Activated naive CD4-positive, alpha-beta T cell treated with anti-CD3 and anti-CD28 coated beads, Interleukin-2, amount 50 U/mL, for 72 hours (primary cell): Measurements from ENCODE around the gene TNS3. TPM values are rescaled to one million over a fixed set of nuclear protein-coding genes. Genes with fewer than 3 reads are reported as not detected.

ENCODE experiments used
- ATAC-seq, 2 donors: fragments of 150-1000 bp; cut with Tn5 transposase; 2 replicates each; pipeline ENCODE4 v1.10.0; 2021; ENCODE audit warnings: mild to moderate bottlenecking in 2 of 2, moderate library complexity in 2 of 2
- DNase-seq, 2 donors: peaks; one replicate each; pipeline ENCODE4 v3.0.0; 2021 to 2022; ENCODE audit warnings: low spot score in 2 of 2
- H3K27ac Mint-ChIP-seq, 2 donors: one replicate each; pipeline ENCODE4 v1.8.0; 2022; ENCODE audit warnings: mild to moderate bottlenecking in 2 of 2, mixed read lengths in 2 of 2
- H3K36me3 Mint-ChIP-seq, 2 donors: one replicate each; pipeline ENCODE4 v1.8.0; 2022; ENCODE audit warnings: mixed read lengths in 2 of 2
- H3K9me3 Mint-ChIP-seq, 2 donors: one replicate each; pipeline ENCODE4 v1.8.0; 2022; ENCODE audit warnings: mixed read lengths in 2 of 2
- total RNA-seq, 2 donors: library from RNA; stranded (reverse); gene quantifications; one replicate each; pipeline ENCODE4 v1.2.3, GENCODE V29; 2022

TNS3 gene
- total RNA-seq, 2 donors from 2014 or later, result 0.23 to 1.7 TPM

DNA sequence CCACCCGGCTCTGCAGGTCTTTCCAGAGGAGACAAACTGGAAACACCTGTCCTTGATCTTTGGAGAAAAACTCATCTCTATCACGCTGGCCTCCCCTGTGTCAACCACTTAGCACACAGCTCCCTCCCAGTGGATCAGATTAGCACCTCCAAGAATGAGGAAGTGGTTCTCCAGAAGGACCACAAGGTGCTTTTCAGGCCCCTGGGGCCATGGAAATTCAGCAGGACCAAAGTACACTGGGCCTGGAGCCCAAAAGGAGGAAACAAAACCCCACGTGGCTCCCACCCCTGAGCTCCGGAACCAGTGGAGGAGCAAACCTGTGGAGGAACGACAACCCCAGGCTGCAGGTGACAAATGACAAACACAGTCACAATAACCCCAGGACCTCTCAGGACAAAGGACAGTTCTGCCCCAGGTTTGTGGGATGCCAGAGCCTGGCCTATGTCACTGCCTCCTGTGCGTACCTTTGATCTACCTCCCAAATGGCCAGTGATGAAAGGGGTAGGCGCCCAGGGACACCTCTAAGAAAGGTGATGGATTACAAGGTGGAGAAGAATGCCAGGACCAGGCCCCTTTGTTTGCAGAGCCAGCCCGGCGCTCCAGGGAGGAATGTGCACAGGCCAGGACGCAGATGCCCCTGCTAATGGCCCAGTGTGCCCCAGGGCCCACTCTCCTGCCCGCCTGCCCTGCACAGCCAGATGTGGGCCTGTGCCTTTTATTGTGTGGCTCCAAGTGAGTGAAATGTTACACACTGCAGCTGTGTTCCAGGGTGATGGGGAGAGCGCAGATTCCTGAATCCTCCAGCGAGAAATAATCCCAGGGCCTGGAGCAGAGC, 5.7 kb downstream of the TNS3 start:
- no peak for ATAC-seq
- H3K9me3 Mint-ChIP-seq, result peaks cover 0 to 7% of the 10 kb centered on the region in 2 donors

DNA sequence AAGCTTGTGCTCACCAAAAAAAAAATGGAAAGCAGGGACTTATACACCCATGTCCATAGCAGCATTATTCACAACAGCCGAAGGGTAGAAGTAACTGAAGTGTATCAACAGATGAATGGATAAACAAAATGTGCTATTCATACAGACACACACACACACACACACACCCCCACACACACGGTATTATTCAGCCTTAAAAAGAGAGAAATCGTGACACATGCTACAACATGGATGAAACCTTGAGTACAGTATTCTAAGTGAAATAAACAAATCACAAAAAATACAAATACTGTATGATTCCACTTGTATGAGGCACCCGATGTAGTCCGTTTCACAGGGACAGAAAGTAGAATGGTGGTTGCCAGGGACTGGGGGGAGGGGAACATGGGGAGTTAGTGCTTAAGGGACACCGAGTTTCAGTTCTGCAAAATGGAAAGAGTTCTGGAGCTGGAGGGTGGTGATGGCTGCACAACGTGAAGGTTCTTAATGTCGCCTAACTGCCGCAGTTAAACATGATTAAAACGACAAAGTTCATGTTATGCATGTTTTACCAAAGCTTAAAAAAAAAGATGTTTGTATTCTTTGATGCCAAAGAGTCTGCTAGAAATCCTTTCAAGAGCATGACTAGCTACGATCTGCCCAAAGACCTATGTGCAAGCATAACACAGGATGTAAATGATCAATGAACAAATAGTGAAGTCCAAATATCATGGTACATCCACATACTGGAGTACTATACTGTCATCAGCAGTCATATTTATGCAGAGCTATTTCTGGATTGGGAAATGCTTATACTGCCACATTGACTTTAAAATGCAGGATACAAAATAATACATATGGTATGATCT, 7.2 kb downstream of the TNS3 start:
- DNase-seq (no peak), ATAC-seq (no peak)
- Mint-ChIP-seq H3K36me3 (no peaks in the 10 kb centered on the region), H3K27ac (no peak overlapping the region), H3K9me3 (peaks cover 0 to 7% of the 10 kb centered on the region in 2 donors)

More for the DNA sequence above, 5.7 kb downstream of the TNS3 start:
- DNase-seq, result no peak
- H3K27ac Mint-ChIP-seq, result no peak overlapping the region
- peaks cover 5 to 6% of the 10 kb centered on the region in 2 donors for H3K36me3 Mint-ChIP-seq

DNA sequence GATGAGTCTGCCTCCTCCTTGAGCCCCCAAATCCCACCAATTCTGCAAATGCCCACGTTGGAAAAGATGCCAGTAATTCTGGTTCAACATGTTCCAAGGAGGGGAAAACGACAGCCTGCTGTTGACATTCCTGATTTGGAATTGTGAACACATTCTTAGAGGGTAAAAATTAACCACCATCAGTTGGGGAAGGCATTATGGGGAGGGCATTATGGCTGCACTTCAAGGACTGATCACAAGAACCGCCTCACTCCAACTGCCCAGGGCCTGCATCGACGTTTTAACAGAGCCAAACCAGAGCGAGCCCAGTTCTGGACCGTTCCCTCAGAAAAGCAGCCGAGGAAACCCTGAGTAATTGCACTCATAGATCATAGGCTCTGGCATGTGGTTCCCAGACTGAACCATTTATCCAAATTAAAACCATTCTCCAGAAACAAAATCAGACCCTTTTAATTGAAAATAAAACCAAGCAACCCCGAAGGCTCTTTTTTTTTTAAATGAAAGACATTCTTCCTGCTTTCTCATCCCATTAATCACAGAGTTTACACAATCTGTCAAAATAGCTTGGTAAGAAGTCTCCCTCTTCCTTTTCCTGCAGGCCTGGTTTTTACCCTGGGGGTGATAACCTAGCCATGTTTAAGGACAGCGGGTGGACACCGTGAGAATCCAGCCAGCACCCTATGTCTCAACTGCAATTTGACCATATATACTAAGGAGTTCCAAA, 8.0 kb downstream of the TNS3 start:
- H3K36me3 Mint-ChIP-seq, result no peaks in the 10 kb centered on the region

GRCh38 chr7:47572939-47573757, 8.8 kb downstream of the TNS3 start:
- DNase-seq (no peak), ATAC-seq (no peak)
- H3K9me3 Mint-ChIP-seq, result peaks cover 0 to 7% of the 10 kb centered on the region in 2 donors
- no peaks in the 10 kb centered on the region for H3K36me3 Mint-ChIP-seq
- H3K27ac Mint-ChIP-seq, result no peak overlapping the region

More for the DNA sequence above, 8.0 kb downstream of the TNS3 start:
- DNase-seq, result no peak
- Mint-ChIP-seq H3K27ac (no peak overlapping the region), H3K9me3 (peaks cover 0 to 7% of the 10 kb centered on the region in 2 donors)
- no peak for ATAC-seq

DNA sequence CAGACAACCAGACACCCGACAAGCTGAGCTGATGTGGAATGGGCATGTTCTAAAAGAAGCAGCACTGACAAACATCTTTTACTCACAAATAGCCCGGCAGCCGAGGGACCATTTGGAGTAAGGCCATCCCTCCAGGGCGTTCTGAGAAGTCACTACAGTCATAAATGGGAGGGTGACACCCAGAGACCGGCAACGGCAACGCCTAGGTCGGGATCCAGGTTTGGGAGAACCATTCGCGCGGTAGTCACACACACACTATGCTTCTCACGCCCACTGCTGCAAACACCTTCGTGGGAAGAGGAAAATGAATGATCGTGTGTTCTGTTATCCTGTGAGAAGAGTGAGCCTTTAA, 9.8 kb downstream of the TNS3 start:
- DNase-seq (no peak), ATAC-seq (no peak)
- peaks cover 0 to 7% of the 10 kb centered on the region in 2 donors for H3K9me3 Mint-ChIP-seq
- no peaks in the 10 kb centered on the region for H3K36me3 Mint-ChIP-seq
- H3K27ac Mint-ChIP-seq, result no peak overlapping the region

GRCh38 chr7:47571331-47572093, 10.4 kb downstream of the TNS3 start:
- ATAC-seq (no peak), DNase-seq (no peak)
- Mint-ChIP-seq H3K27ac (no peak overlapping the region), H3K36me3 (no peaks in the 10 kb centered on the region), H3K9me3 (peaks cover 0 to 7% of the 10 kb centered on the region in 2 donors)

DNA sequence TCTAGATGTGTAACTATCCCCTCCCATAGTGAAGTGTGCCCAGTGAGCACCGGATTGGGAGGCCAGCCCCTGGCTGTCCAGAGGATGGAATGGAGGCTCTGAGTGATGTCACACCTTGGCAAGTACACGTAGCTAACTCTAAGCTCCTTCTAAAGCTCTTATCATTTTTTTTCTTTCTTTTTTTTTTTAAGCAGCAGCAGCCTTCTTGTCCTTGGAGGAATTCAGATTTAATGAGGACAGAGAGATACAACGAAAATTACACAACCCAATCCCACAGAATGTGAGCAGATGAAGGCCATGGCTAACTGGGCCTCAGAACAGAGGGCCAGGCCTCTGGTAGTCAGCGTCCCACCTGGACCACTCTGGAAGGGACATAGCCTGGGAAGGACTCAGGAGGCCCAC, 11.3 kb downstream of the TNS3 start:
- no peak overlapping the region for H3K27ac Mint-ChIP-seq
- no peaks in the 10 kb centered on the region for H3K36me3 Mint-ChIP-seq
- ATAC-seq (no peak), DNase-seq (no peak)
- peaks cover 0 to 7% of the 10 kb centered on the region in 2 donors for H3K9me3 Mint-ChIP-seq

DNA sequence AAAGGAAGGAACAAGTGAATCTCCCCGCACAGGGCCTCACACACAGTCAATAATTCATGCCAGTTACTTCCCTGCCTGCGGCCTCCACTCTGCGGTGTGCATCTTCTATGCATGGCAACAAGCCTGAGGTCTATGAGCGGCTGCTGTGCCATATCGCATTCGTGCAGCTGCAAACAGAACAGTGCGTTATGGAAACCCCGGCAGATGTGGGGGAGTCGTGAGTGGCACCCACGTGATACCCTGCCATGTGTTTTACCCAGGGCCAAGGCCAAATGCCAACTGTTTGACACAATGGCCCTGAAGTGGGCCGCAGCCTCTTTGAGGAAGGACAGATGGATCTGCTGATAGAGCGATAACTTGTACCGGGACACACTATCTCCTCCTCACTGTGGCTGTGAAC, 13.4 kb downstream of the TNS3 start:
- no peaks in the 10 kb centered on the region for H3K9me3 Mint-ChIP-seq
- ATAC-seq (no peak), DNase-seq (no peak)
- H3K36me3 Mint-ChIP-seq, result no peaks in the 10 kb centered on the region
- H3K27ac Mint-ChIP-seq, result no peak overlapping the region

DNA sequence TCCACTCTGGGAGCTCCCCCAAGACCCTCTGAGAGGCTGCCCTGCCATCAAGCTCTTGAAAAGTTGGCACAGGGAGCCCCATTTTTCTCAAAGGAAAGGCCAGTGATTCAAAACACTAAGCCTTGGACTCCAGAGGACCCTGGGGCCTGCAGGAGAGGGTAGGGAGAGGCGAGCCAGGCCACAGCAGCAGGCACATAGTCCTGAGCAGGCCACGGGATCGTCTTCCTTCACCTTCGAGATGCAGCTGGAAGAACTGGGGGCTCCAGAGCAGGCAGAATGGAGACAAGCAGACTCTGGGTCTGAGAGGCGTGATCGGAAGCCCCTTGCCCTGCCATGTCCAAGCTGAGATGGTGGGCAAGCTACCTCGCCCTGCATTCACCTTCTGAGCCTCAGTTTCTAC, 13.9 kb downstream of the TNS3 start:
- no peaks in the 10 kb centered on the region for H3K36me3 Mint-ChIP-seq
- no peaks in the 10 kb centered on the region for H3K9me3 Mint-ChIP-seq
- ATAC-seq, result no peak
- no peak overlapping the region for H3K27ac Mint-ChIP-seq
- DNase-seq, result no peak

GRCh38 chr7:47565640-47566250, 16.2 kb downstream of the TNS3 start:
- no peak for DNase-seq
- H3K36me3 Mint-ChIP-seq, result no peaks in the 10 kb centered on the region
- no peaks in the 10 kb centered on the region for H3K9me3 Mint-ChIP-seq
- no peak overlapping the region for H3K27ac Mint-ChIP-seq
- ATAC-seq, result no peak

DNA sequence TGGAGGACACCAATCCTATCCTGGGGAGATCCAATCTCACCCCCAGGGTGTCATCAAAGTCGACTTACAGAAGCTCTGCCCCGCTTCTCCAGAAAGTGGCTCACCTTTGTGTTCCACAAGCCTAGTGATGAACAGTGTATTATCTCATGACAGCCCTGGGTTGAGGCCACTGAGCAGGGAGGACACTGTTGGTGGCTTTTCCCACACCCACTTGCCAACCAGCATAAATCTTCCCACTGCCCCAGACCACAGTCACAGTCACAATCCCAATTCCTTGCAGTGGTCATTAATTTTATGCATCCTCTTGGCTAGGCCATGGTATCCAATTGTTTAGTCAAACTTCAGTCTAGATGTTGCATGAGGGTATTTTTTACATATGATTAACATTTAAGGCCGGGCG, 18.4 kb downstream of the TNS3 start:
- ATAC-seq (no peak), DNase-seq (no peak)
- no peaks in the 10 kb centered on the region for H3K36me3 Mint-ChIP-seq
- no peak overlapping the region for H3K27ac Mint-ChIP-seq
- no peaks in the 10 kb centered on the region for H3K9me3 Mint-ChIP-seq

- ATAC-seq, result no peak
- no peak for DNase-seq
- Mint-ChIP-seq H3K27ac (no peak overlapping the region), H3K9me3 (no peaks in the 10 kb centered on the region), H3K36me3 (no peaks in the 10 kb centered on the region)
Measured at GRCh38 chr7:47561715-47562446, 20.0 kb downstream of the TNS3 start.

- no peak for ATAC-seq
- Mint-ChIP-seq H3K27ac (no peak overlapping the region), H3K9me3 (no peaks in the 10 kb centered on the region), H3K36me3 (no peaks in the 10 kb centered on the region)
- no peak for DNase-seq
Measured at GRCh38 chr7:47559306-47560220, 22.3 kb downstream of the TNS3 start.
